Measurements from ENCODE around the gene CCT8.
"Not testable (repeated sequence)": the region's sequence is repeated elsewhere in the genome, so short reads cannot be mapped to it uniquely, and the experiment has no call there.

Gene CCT8

DNA sequence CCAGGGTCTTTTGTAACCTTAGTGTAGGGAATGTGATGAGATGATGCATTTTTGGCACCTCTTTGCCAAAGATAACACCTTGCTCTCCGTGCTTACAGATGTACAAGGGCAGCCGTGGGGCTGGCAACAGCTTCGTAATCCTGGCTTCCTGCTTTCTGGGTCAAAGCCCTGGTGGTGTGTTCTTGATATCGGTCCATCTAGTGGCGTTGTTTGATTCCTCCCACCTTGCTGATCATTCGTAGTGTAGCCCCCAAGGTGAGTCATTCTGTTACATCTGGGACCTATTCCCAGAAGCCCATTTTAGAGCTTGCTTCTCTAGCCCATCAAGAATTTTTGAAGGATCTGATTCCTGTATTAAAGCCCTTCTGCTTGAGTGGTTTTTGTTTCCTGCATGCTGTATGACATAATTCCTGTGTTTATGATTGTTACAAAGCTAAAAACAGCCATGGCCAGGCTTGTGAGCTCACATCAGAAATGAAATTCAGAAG is 7.0 kb upstream of the CCT8 start:
- TF ChIP-seq POLR2AphosphoS5 (IDR thresholded peaks at IDR 0.05; ENCODE audit: low read depth, low read length) (no peak), SPI1 (IDR thresholded peaks at IDR 0.05; ENCODE audit: low read depth, low read length) (no peak), POLR2A (IDR thresholded peaks at IDR 0.05; ENCODE audit: low read depth, low read length) (no peak), POU2F2 (IDR thresholded peaks at IDR 0.05; ENCODE audit: low read depth, low read length) (no peak), PAX5 (IDR thresholded peaks at IDR 0.05; ENCODE audit: insufficient read depth, low read length, severe bottlenecking) (no peak), TAF1 (IDR thresholded peaks at IDR 0.05; ENCODE audit: low read depth, low read length) (no peak)
- peak; percentile 86 for FAIRE-seq
- no peak for DNase-seq (ENCODE audit: insufficient read length, low spot score)

DNA sequence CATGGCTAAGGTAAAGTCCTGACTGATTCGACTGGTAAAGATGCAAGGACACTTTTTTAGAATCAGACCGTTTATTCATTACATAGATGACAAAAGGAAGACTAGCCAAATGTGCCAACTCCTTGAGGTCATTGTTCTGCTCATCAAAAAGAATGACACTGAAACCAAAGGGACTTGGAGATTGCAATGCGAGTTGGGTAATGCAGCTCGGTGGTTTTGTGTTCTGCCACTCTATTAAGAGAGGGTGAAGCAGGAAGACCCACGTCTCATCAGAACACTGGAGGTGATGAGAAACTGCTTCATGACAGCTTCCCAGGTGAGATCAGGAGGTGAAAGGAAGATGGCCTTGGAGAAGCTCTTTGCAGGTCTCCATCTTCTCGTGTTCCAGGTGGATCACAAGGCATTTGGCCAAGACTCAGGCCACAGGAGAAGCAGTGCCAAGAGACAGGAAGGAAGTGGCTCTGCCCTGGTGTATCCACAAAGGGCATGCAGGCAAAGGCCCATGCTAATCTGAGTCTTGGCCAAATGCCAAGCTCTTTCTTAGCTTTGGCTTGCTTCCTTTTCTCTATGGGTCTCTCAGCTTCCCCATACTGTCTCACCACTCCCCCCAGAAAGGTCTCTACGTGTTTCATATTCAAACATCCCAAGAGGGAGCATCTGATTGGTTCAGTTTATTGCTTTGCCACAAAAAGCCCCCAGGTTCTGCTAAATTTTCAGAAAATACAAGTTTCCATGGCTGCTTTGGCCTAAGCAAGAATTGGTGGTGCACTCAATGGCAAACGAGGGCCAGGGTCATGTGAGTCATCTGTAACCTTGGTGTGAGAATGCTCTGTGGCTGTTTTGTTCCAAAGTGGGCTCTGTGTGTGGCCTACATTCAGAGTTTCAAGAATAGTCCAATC is 5.7 kb upstream of the CCT8 start:
- FAIRE-seq (peak; percentile 94), DNase-seq (ENCODE audit: insufficient read length, low spot score) (peak; percentile 14)
- no peak for TF ChIP-seq POLR2A (IDR thresholded peaks at IDR 0.05; ENCODE audit: low read depth, low read length)
- TF ChIP-seq POU2F2 (IDR thresholded peaks at IDR 0.05; ENCODE audit: low read depth, low read length) = 0 out of 2 replicates have a peak, but pooled peaks have one; percentile 17
- TF ChIP-seq SPI1 (IDR thresholded peaks at IDR 0.05; ENCODE audit: low read depth, low read length) = 0 out of 2 replicates have a peak, but pooled peaks have one; percentile 26
- TF ChIP-seq POLR2AphosphoS5 (IDR thresholded peaks at IDR 0.05; ENCODE audit: low read depth, low read length) = peak; percentile 20; the same call in 1 of the 2 replicates

DNA sequence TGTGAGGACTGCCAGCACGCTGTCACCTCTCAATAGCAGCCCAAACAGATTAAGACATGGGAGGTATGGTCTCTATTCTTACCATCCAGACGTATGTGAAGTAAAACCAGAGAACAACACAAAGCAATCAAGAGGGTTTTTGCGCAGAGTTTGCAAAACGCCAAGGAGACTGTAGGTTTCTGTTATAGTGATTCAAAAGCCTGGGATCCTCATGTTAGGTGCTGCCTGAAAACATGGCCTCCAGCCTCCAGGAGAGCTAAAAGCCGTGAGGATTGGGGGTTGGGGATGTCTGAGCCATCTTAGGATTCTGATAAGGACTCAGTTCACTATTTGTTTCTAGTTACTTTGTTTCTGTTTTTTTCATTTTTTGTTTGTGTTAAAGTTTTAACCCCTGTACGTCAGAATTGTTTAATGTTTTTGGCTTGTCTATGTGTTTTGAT is 4.2 kb upstream of the CCT8 start:
- DNase-seq (ENCODE audit: insufficient read length, low spot score) (no peak), FAIRE-seq (no peak)
- TF ChIP-seq TAF1 (IDR thresholded peaks at IDR 0.05; ENCODE audit: low read depth, low read length) (peak; percentile 73; the same call in 1 of the 2 replicates), POLR2A (IDR thresholded peaks at IDR 0.05; ENCODE audit: low read depth, low read length) (peak; percentile 54; the same call in 1 of the 2 replicates), POLR2AphosphoS5 (IDR thresholded peaks at IDR 0.05; ENCODE audit: low read depth, low read length) (no peak), PAX5 (IDR thresholded peaks at IDR 0.05; ENCODE audit: insufficient read depth, low read length, severe bottlenecking) (no peak), POU2F2 (IDR thresholded peaks at IDR 0.05; ENCODE audit: low read depth, low read length) (no peak), SPI1 (IDR thresholded peaks at IDR 0.05; ENCODE audit: low read depth, low read length) (no peak)

DNA sequence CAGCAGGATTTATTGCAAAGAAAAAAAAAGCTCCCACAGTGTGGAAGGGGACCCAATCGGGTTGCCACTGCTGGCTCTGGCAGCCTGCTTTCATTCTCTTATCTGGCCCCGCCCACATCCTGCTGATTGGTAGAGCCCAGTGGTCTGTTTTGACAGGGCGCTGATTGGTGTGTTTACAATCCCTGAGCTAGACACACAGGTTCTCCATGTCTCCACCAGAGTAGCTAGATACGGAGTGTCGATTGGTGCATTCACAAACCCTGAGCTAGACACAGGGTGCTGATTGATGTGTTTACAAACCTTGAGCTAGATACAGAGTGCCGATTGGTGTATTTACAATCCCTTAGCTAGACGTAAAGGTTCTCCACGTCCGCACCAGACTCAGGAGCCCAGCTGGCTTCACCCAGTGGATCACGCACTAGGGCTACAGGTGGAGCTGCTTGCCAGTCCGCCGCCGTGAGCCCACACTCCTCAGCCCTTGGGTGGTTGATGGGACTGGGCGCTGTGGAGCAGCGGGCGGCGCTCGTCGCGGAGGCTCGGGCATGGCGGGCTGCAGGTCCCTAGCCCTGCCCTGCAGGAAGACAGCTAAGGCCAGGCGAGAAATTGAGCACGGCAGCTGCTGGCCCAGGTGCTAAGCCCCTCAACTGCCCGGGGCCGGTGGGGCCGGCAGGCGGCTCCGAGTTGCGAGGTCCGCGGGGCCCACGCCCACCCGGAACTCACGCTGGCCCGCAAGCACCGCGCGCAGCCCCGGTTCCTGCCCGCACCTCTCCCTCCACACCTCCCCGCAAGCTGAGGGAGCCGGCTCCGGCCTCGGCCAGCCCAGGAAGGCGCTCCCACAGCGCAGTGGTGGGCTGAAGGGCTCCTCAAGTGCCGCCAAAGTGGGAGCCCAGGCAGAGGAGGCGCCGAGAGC is 3.5 kb upstream of the CCT8 start:
- peak; percentile 86 for FAIRE-seq
- DNase-seq (ENCODE audit: insufficient read length, low spot score) = not testable (repeated sequence)
- TF ChIP-seq POLR2AphosphoS5 (IDR thresholded peaks at IDR 0.05; ENCODE audit: low read depth, low read length) = peak; percentile 76
- peak; percentile 69 for TF ChIP-seq POLR2A (IDR thresholded peaks at IDR 0.05; ENCODE audit: low read depth, low read length)

DNA sequence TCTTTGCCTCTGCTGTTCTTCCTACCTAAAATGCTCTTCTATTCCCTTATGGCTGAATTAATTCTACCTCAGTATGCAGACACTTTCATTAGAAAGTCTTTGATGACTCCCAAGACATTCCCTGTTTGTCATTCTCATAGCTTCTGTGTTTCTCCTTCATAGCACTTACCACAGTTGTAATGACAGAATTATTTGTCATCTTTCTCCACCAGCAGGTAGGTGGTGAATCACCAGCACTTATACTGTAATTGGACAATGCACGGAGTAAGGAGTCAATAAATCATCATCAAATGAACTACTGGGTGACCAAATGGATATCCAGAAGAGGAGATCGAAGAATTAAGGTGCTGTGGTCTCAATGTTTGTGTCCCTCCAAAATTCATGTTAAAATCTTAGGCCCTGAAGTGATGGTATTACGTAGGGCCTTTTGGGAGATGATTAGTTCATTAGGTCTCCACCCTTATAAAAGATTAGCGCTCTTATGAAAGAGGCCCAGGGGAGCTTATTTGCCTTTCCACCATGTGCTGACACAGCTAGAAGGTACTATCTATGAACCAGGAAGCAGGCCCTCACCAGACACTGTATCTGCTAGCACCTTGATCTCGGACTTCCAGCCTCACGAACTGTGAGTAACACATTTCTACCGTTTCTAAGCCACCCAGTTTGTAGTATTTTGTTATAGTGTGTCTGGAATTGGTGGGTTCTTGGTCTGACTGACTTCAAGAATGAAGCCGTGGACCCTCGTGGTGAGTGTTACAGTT is 2.4 kb upstream of the CCT8 start:
- no peak for DNase-seq (ENCODE audit: insufficient read length, low spot score)
- FAIRE-seq = peak; percentile 5
- TF ChIP-seq POU2F2 (IDR thresholded peaks at IDR 0.05; ENCODE audit: low read depth, low read length) (no peak), POLR2A (IDR thresholded peaks at IDR 0.05; ENCODE audit: low read depth, low read length) (no peak), SPI1 (IDR thresholded peaks at IDR 0.05; ENCODE audit: low read depth, low read length) (no peak), POLR2AphosphoS5 (IDR thresholded peaks at IDR 0.05; ENCODE audit: low read depth, low read length) (no peak)

DNA sequence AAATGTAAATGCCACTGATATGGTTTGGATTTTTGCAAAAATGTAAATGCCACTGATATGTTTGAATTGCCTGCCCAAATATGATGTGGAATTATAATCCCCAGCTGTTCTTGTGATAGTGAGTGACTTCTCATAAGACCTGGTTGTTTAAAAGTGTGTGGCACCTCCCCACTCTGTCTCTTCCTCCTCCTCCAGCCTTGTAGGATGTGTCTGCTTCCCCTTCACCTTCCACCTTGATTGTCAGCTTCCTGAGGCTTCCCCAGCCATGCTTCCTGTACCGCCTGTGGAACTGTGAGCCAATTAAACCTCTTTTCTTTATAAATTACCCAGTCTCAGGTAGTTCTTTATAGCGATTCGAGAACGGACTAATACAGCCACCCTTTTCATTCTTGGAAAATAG is 1.3 kb upstream of the CCT8 start:
- FAIRE-seq (no peak), DNase-seq (ENCODE audit: insufficient read length, low spot score) (no peak)
- TF ChIP-seq SPI1 (IDR thresholded peaks at IDR 0.05; ENCODE audit: low read depth, low read length) = no peak

DNA sequence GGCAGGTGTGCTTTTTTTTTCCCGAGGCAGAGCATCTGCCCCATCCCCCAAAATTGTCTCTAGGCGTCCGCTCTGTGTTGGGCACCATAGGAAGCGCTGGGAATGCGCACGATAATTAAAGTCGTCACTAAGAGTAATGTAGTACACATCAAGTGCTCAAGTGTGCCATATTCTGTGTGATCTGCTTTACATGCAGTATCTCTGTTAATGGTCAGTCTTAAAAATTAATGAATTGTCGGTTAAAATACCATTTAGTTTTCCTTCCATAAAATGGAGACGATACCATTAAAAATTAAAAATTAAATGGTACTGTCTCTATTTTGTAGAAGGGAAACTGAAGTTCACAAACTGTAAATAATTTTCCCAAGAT is 544 bp upstream of the CCT8 start:
- FAIRE-seq = no peak
- TF ChIP-seq POLR2A (IDR thresholded peaks at IDR 0.05; ENCODE audit: low read depth, low read length) (no peak), POU2F2 (IDR thresholded peaks at IDR 0.05; ENCODE audit: low read depth, low read length) (no peak), SPI1 (IDR thresholded peaks at IDR 0.05; ENCODE audit: low read depth, low read length) (no peak), TAF1 (IDR thresholded peaks at IDR 0.05; ENCODE audit: low read depth, low read length) (no peak), PAX5 (IDR thresholded peaks at IDR 0.05; ENCODE audit: insufficient read depth, low read length, severe bottlenecking) (no peak), POLR2AphosphoS5 (IDR thresholded peaks at IDR 0.05; ENCODE audit: low read depth, low read length) (no peak)
- DNase-seq (ENCODE audit: insufficient read length, low spot score) = no peak

DNA sequence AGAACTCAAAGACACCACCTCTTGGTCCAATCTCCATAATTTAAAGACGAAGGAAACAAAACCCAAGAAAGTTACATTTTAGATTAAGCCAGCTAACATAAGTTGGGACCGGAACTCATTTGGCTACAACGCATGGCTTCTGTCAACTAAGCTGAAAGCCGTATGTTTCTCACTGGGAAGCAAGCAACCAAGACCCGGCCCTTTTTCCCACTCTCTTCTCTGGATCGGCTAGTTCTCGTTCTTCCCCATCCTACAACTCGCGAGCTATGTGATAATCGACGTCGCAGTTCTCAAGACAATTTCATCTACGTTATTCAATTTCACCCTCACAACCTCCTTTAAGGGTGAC is 601 bp downstream of the CCT8 start:
- no peak for DNase-seq (ENCODE audit: insufficient read length, low spot score)
- FAIRE-seq = no peak
- TF ChIP-seq POLR2AphosphoS5 (IDR thresholded peaks at IDR 0.05; ENCODE audit: low read depth, low read length) = no peak
- no peak for TF ChIP-seq PAX5 (IDR thresholded peaks at IDR 0.05; ENCODE audit: insufficient read depth, low read length, severe bottlenecking)
- TF ChIP-seq SPI1 (IDR thresholded peaks at IDR 0.05; ENCODE audit: low read depth, low read length) = no peak
- TF ChIP-seq POLR2A (IDR thresholded peaks at IDR 0.05; ENCODE audit: low read depth, low read length) = no peak
- TF ChIP-seq TAF1 (IDR thresholded peaks at IDR 0.05; ENCODE audit: low read depth, low read length) = no peak

DNA sequence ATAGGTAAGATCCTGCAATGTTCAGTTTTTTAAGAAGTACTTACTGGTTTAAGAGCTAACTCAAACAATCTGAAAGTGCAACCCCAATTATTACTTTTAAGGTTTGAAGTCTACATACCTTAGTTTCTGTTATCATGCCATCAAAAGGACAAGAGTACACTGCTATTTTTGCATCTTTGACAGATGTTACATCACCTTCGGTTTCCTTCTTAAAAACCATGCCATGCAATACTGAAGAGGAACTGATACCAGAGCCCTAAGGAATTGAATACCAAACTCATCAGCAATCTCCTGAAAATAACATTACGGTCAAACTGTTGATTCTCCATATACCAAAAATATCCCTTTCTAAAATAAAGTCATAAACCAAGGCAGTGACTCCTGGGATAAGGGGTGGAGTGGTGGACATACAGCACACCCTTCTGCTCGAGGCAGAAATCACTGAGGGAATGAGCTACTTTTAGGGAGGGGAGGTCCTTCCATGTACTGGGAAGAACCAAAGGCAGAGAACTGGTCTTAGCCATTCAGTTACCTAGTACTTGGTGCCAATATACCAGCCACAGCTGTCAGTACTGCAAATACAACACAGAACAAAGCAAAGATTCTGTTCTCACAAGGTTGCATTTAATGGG is 8.5 kb downstream of the CCT8 start:
- peak; percentile 96 for TF ChIP-seq SPI1 (IDR thresholded peaks at IDR 0.05; ENCODE audit: low read depth, low read length)
- TF ChIP-seq POLR2A (IDR thresholded peaks at IDR 0.05; ENCODE audit: low read depth, low read length) = no peak
- no peak for TF ChIP-seq POU2F2 (IDR thresholded peaks at IDR 0.05; ENCODE audit: low read depth, low read length)
- TF ChIP-seq POLR2AphosphoS5 (IDR thresholded peaks at IDR 0.05; ENCODE audit: low read depth, low read length) = 0 out of 2 replicates have a peak, but pooled peaks have one; percentile 16
- DNase-seq (ENCODE audit: insufficient read length, low spot score) (no peak), FAIRE-seq (peak; percentile 89)
